ENCODE results near the gene CPSF4L.

Gene CPSF4L

DNA sequence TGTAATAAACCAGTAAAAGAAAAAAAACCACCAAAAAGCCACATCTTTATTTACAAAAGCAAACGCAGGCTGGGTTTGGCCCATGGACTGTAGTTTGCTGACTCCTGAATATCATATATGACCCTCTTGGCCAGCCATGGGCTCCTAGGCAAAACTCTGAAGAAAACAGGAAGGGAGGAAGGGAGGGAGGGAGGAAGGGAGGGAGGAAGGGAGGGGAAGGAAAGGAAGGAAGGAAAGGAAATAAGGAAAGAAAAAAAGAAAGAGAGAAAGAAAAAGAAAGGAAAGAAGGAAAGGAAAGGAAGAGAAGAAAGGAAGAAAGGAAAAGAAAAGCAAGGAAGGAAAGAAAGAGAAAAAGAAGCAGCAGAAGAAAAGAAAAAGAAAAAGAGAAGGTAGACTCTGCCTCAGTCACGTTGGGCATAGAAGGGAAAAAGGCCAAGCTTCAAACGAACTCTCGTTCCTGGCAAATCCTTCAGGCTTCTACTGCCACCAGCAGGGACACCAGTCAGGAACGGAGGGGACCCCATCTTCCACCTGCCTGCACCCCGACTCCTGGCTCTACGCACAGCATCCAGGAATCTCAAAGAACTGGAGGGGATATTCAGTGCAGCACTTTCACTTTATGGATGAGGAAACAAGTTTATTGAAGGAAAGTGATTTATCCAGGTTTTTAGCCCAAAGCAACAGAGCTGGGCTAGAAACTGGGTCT, 28.0 kb upstream of the CPSF4L start:
- DNase-seq (ENCODE audit: low spot score) = no peak

GRCh38 chr17:73288534-73289302, 27.0 kb upstream of the CPSF4L start:
- DNase-seq (ENCODE audit: low spot score) = no peak

GRCh38 chr17:73286863-73287296, 25.2 kb upstream of the CPSF4L start:
- DNase-seq (ENCODE audit: low spot score) = no peak

GRCh38 chr17:73285916-73286862, 24.5 kb upstream of the CPSF4L start:
- DNase-seq (ENCODE audit: low spot score) = no peak

DNA sequence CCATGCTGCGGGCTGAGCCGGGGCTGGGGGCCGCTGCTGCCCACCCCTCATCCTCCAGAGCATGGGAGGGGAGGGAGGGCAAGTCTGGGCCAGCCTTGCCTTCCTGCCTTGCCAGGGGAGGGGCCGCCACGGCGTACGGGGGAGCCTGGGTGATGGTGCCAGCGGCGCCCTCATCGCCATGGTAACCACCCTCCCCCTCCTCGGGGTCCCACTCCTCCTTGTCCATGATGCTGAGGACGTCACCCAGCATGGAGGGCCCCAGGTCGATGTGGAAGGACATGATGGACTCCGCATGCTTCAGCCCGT, 23.9 kb upstream of the CPSF4L start:
- DNase-seq (ENCODE audit: low spot score) = no peak

DNA sequence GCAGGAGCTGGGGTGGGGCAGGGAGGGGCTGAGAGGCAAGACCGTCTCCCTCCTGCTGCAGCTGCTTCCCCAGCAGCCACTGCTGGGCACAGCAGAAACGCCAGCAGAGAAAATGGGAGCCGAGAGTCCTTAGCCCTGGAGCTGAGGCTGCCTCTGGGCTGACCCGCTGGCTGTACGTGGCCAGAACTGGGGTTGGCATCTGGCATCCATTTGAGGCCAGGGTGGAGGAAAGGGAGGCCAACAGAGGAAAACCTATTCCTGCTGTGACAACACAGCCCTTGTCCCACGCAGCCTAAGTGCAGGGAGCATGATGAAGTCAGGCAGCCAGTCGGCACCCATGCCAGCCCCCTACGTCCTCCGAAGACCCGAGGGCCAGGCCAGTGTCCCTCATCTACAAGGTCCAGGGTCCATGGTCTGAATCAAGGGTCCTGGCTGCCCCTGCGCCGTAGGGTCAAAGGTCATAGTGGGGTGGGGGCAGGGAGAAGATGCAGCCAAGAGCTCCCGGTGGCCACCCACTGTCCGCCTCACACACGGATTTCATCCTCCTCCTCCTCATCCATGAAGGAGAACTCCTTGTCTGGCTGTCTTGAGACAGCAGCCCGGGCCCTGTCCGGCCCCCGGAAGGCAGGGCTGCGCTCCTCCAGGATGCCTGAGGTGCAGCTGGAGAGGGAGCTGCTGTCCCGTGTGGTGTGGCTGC, 23.4 kb upstream of the CPSF4L start:
- DNase-seq (ENCODE audit: low spot score) = no peak

DNA sequence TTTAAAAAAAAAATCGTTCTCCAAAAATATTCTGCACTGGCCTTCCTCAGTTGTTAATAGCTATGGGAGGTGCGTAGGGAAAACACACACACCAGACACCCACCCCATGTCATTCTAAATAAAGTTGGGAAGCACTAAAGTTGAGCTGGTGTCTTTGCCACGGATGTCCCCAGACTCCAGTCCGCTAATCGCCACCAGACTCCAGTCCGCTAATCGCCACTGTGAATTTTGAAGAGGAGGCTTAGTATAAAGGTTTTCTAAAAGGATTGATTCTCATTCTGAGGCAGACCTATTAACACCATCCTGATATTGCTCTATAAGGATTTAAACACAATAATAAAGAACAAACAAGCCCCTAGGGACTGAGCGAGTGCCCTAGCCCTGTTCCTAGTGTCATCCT, 22.7 kb upstream of the CPSF4L start:
- no peak for DNase-seq (ENCODE audit: low spot score)

DNA sequence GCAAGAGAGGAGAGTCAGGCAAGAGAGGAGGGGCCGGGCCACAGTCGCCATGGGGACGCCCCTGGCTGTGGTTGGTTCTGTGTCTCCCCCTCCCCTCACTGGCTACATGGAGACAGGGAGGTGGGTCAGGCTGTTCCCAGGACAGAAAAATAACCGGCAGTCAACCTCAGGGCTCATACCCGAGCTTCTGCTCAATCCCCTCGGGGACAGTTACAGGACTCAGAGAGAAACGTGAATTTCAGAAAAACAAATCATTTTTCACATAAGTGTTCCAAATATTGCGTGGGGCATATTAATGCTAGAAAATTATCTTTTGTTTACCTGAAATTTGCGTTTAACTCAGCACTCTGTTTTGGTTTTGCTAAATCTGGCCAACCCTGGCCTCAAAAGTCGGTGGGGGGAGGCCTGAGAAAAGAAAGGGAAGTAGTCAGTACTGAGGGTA, 22.2 kb upstream of the CPSF4L start:
- DNase-seq (ENCODE audit: low spot score) = no peak

- DNase-seq (ENCODE audit: low spot score) = no peak
Observed at GRCh38 chr17:73283250-73283649, 21.6 kb upstream of the CPSF4L start.

GRCh38 chr17:73282629-73283028, 20.9 kb upstream of the CPSF4L start:
- DNase-seq (ENCODE audit: low spot score) = no peak

GRCh38 chr17:73281928-73282327, 20.2 kb upstream of the CPSF4L start:
- DNase-seq (ENCODE audit: low spot score) = no peak

- no peak for DNase-seq (ENCODE audit: low spot score)
Observed at GRCh38 chr17:73280191-73280590, 18.5 kb upstream of the CPSF4L start.

GRCh38 chr17:73279704-73280103, 18.0 kb upstream of the CPSF4L start:
- DNase-seq (ENCODE audit: low spot score) = no peak

GRCh38 chr17:73278465-73279453, 17.1 kb upstream of the CPSF4L start:
- DNase-seq (ENCODE audit: low spot score) = no peak

- DNase-seq (ENCODE audit: low spot score) = no peak
Observed at GRCh38 chr17:73278049-73278464, 16.4 kb upstream of the CPSF4L start.

DNA sequence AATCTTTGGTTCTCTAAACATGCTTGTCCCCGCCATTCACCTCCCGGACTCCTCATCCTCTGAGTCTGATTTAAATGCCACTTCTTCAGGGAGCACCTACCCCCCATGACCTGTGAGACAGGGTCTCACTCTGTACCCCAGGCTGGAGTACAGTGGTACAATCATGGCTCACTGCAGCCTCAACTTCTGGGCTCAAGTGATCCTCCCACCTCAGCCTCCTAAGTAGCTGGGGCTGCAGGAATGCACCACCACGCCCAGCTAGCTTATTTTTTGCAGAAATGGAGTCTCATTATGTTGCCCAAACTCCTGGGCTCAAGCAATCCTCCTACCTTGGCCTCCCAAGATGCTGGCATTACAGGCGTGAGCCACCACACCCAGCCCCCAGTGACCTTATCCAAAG, 12.8 kb upstream of the CPSF4L start:
- no peak for DNase-seq (ENCODE audit: low spot score)

GRCh38 chr17:73272906-73273218, 11.2 kb upstream of the CPSF4L start:
- DNase-seq (ENCODE audit: low spot score) = no peak

DNA sequence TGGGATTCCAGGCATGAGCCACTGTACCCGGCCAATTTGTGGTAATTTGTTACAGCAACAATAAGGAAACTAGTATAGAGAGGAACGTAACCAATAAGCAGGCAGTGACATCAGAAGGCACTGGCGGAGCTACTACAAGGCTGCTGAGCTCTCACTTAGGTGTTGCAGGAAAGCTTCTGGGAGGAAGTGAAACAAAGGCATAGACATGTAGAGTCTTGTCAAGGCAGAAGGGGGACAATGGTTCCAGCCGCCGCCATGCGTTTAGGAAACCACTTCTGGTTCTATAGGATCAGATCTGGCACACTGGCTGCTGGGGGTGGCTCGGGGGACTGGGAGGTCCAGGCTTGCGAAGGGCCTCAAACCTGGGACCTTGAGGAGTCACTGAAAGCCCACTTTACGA, 9.4 kb upstream of the CPSF4L start:
- DNase-seq (ENCODE audit: low spot score) = no peak

- DNase-seq (ENCODE audit: low spot score) = no peak
Observed at GRCh38 chr17:73269791-73270190, 8.1 kb upstream of the CPSF4L start.

DNA sequence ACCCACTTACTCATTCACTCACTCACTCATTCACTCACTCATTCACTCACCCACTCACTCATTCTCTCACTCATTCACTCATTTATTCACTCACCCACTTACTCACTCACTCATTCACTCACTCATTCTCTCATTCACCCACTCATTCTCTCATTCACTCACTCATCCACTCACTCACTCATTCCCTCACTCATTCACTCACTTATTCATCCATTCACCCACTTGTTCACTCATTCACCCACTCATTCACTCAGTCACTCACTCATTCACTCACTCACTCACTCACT, 7.6 kb upstream of the CPSF4L start:
- DNase-seq (ENCODE audit: low spot score) = no peak

All from hepatic stellate cell (primary cell).